Fibroblast of villous mesenchyme (primary cell): Measurements from ENCODE around the gene ENAH. TPM values are rescaled to one million over a fixed set of nuclear protein-coding genes. Genes with fewer than 3 reads are reported as not detected.
A peak's percentile ranks its signal among the peaks of the same experiment; 100 is the strongest.

ENCODE experiments used
- DNase-seq: peaks from one replicate; pipeline ENCODE4 v3.0.0-alpha.2; 2010; ENCODE audit warnings: low read depth
- H3K4me3 ChIP-seq: 2 replicates; pipeline ENCODE4 v1.5.1; 2011; ENCODE audit warnings: low read depth, mild to moderate bottlenecking, low read length
- CTCF ChIP-seq: IDR thresholded peaks from 2 replicates; pipeline ENCODE4 v1.5.1; 2012; ENCODE audit warnings: low read depth, mild to moderate bottlenecking, low read length; ENCODE audit not compliant: insufficient read depth
- total RNA-seq: library from RNA; depleted of rRNA; stranded (reverse); fragments of >200 nt; gene quantifications from 2 replicates; pipeline ENCODE4 v1.2.3, GENCODE V29; 2012

Gene ENAH
- total RNA-seq, 1 donor = 135 TPM

- no peak overlapping the region for H3K4me3 ChIP-seq
- no peak for TF ChIP-seq CTCF
- no peak for DNase-seq
Observed at GRCh38 chr1:225539069-225539468, 113.9 kb downstream of the ENAH start.

- TF ChIP-seq CTCF = no peak
- no peak overlapping the region for H3K4me3 ChIP-seq
- no peak for DNase-seq
Observed at GRCh38 chr1:225537554-225538251, 115.2 kb downstream of the ENAH start.

GRCh38 chr1:225535280-225535679, 117.6 kb downstream of the ENAH start:
- TF ChIP-seq CTCF = no peak
- DNase-seq = no peak
- H3K4me3 ChIP-seq = no peak overlapping the region

- no peak for DNase-seq
- no peak overlapping the region for H3K4me3 ChIP-seq
- no peak for TF ChIP-seq CTCF
Observed at GRCh38 chr1:225534772-225535171, 118.2 kb downstream of the ENAH start.

- no peak overlapping the region for H3K4me3 ChIP-seq
- TF ChIP-seq CTCF = no peak
- no peak for DNase-seq
Observed at GRCh38 chr1:225534135-225534534, 118.8 kb downstream of the ENAH start.

- H3K4me3 ChIP-seq = no peak overlapping the region
- no peak for TF ChIP-seq CTCF
- DNase-seq = peak; percentile 80
Observed at GRCh38 chr1:225533238-225533637, 119.7 kb downstream of the ENAH start.

- no peak for DNase-seq
- H3K4me3 ChIP-seq = no peak overlapping the region
- no peak for TF ChIP-seq CTCF
Observed at GRCh38 chr1:225532240-225532944, 120.5 kb downstream of the ENAH start.
